ENCODE data around the gene PSTPIP1. TPM values are rescaled to one million over a fixed set of nuclear protein-coding genes. Genes with fewer than 3 reads are reported as not detected.

The PSTPIP1 gene
- total and polyA plus RNA-seq, 2 experiments from 2014 or later, result 0.80 to 3.7 TPM

GRCh38 chr15:76991048-76991447 is 3.9 kb upstream of the PSTPIP1 start:
- Histone ChIP-seq H3K27me3 (ENCODE audit: insufficient read depth) (no peaks in the 10 kb centered on the region), H3K9me2 (ENCODE audit: insufficient read depth) (no peaks in the 10 kb centered on the region), H3K4me2 (no peak overlapping the region), H3K36me3 (ENCODE audit: insufficient read depth) (no peaks in the 10 kb centered on the region), H3F3A (replicated peaks; ENCODE audit: low read depth) (no peaks in the 10 kb centered on the region), H3K4me1 (ENCODE audit: insufficient read depth) (no peaks in the 10 kb centered on the region), H2AFZ (no peak overlapping the region), H3K27ac (ENCODE audit: low read depth) (no peak overlapping the region), H3K4me3 (no peak overlapping the region), H3K79me2 (replicated peaks; ENCODE audit: insufficient read depth) (no peaks in the 10 kb centered on the region), H4K20me1 (replicated peaks; ENCODE audit: insufficient read depth) (no peaks in the 10 kb centered on the region)
- ATAC-seq (no peak), DNase-seq (ENCODE audit: low spot score) (no peak)
- H3K36me3 Mint-ChIP-seq (ENCODE audit: low read depth), result no peaks in the 10 kb centered on the region
- no peak overlapping the region for H3K4me3 Mint-ChIP-seq
- no peaks in the 10 kb centered on the region for H3K9me3 Mint-ChIP-seq
- H3K27ac Mint-ChIP-seq, result no peak overlapping the region
- no peak for TF ChIP-seq POLR2AphosphoS5 (IDR thresholded peaks at IDR 0.05; ENCODE audit: low read depth)
- no peak for TF ChIP-seq EZH2phosphoT487 (IDR thresholded peaks at IDR 0.05; ENCODE audit: unreplicated experiment)
- TF ChIP-seq EZH2 (IDR thresholded peaks at IDR 0.05; ENCODE audit: low read depth, unreplicated experiment), result no peak
- TF ChIP-seq NANOG (IDR thresholded peaks at IDR 0.05; ENCODE audit: borderline replicate concordance), result no peak
- TF ChIP-seq ZNF114 (CRISPR knock-in tag; IDR thresholded peaks at IDR 0.05), result no peak
- no peak for TF ChIP-seq CREB1 (CRISPR knock-in tag; IDR thresholded peaks at IDR 0.05; ENCODE audit: low read depth)
- TF ChIP-seq STAT1 (IDR thresholded peaks at IDR 0.05; ENCODE audit: unreplicated experiment), result no peak
- TF ChIP-seq, protein P1, sequence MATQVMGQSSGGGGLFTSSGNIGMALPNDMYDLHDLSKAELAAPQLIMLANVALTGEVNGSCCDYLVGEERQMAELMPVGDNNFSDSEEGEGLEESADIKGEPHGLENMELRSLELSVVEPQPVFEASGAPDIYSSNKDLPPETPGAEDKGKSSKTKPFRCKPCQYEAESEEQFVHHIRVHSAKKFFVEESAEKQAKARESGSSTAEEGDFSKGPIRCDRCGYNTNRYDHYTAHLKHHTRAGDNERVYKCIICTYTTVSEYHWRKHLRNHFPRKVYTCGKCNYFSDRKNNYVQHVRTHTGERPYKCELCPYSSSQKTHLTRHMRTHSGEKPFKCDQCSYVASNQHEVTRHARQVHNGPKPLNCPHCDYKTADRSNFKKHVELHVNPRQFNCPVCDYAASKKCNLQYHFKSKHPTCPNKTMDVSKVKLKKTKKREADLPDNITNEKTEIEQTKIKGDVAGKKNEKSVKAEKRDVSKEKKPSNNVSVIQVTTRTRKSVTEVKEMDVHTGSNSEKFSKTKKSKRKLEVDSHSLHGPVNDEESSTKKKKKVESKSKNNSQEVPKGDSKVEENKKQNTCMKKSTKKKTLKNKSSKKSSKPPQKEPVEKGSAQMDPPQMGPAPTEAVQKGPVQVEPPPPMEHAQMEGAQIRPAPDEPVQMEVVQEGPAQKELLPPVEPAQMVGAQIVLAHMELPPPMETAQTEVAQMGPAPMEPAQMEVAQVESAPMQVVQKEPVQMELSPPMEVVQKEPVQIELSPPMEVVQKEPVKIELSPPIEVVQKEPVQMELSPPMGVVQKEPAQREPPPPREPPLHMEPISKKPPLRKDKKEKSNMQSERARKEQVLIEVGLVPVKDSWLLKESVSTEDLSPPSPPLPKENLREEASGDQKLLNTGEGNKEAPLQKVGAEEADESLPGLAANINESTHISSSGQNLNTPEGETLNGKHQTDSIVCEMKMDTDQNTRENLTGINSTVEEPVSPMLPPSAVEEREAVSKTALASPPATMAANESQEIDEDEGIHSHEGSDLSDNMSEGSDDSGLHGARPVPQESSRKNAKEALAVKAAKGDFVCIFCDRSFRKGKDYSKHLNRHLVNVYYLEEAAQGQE (IDR thresholded peaks at IDR 0.05; ENCODE audit: unreplicated experiment), result no peak
- TF ChIP-seq ETS1 (IDR thresholded peaks at IDR 0.05), result no peak
- TF ChIP-seq JUNB (IDR thresholded peaks at IDR 0.05; ENCODE audit: unreplicated experiment), result no peak
- no peak for TF ChIP-seq ZNF331 (CRISPR knock-in tag; IDR thresholded peaks at IDR 0.05; ENCODE audit: low read depth)
- TF ChIP-seq, protein P2, sequence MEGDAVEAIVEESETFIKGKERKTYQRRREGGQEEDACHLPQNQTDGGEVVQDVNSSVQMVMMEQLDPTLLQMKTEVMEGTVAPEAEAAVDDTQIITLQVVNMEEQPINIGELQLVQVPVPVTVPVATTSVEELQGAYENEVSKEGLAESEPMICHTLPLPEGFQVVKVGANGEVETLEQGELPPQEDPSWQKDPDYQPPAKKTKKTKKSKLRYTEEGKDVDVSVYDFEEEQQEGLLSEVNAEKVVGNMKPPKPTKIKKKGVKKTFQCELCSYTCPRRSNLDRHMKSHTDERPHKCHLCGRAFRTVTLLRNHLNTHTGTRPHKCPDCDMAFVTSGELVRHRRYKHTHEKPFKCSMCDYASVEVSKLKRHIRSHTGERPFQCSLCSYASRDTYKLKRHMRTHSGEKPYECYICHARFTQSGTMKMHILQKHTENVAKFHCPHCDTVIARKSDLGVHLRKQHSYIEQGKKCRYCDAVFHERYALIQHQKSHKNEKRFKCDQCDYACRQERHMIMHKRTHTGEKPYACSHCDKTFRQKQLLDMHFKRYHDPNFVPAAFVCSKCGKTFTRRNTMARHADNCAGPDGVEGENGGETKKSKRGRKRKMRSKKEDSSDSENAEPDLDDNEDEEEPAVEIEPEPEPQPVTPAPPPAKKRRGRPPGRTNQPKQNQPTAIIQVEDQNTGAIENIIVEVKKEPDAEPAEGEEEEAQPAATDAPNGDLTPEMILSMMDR (conservative IDR thresholded peaks at IDR 0.05; ENCODE audit: low read depth in 2 of 2), result no peak
- TF ChIP-seq, protein P3, sequence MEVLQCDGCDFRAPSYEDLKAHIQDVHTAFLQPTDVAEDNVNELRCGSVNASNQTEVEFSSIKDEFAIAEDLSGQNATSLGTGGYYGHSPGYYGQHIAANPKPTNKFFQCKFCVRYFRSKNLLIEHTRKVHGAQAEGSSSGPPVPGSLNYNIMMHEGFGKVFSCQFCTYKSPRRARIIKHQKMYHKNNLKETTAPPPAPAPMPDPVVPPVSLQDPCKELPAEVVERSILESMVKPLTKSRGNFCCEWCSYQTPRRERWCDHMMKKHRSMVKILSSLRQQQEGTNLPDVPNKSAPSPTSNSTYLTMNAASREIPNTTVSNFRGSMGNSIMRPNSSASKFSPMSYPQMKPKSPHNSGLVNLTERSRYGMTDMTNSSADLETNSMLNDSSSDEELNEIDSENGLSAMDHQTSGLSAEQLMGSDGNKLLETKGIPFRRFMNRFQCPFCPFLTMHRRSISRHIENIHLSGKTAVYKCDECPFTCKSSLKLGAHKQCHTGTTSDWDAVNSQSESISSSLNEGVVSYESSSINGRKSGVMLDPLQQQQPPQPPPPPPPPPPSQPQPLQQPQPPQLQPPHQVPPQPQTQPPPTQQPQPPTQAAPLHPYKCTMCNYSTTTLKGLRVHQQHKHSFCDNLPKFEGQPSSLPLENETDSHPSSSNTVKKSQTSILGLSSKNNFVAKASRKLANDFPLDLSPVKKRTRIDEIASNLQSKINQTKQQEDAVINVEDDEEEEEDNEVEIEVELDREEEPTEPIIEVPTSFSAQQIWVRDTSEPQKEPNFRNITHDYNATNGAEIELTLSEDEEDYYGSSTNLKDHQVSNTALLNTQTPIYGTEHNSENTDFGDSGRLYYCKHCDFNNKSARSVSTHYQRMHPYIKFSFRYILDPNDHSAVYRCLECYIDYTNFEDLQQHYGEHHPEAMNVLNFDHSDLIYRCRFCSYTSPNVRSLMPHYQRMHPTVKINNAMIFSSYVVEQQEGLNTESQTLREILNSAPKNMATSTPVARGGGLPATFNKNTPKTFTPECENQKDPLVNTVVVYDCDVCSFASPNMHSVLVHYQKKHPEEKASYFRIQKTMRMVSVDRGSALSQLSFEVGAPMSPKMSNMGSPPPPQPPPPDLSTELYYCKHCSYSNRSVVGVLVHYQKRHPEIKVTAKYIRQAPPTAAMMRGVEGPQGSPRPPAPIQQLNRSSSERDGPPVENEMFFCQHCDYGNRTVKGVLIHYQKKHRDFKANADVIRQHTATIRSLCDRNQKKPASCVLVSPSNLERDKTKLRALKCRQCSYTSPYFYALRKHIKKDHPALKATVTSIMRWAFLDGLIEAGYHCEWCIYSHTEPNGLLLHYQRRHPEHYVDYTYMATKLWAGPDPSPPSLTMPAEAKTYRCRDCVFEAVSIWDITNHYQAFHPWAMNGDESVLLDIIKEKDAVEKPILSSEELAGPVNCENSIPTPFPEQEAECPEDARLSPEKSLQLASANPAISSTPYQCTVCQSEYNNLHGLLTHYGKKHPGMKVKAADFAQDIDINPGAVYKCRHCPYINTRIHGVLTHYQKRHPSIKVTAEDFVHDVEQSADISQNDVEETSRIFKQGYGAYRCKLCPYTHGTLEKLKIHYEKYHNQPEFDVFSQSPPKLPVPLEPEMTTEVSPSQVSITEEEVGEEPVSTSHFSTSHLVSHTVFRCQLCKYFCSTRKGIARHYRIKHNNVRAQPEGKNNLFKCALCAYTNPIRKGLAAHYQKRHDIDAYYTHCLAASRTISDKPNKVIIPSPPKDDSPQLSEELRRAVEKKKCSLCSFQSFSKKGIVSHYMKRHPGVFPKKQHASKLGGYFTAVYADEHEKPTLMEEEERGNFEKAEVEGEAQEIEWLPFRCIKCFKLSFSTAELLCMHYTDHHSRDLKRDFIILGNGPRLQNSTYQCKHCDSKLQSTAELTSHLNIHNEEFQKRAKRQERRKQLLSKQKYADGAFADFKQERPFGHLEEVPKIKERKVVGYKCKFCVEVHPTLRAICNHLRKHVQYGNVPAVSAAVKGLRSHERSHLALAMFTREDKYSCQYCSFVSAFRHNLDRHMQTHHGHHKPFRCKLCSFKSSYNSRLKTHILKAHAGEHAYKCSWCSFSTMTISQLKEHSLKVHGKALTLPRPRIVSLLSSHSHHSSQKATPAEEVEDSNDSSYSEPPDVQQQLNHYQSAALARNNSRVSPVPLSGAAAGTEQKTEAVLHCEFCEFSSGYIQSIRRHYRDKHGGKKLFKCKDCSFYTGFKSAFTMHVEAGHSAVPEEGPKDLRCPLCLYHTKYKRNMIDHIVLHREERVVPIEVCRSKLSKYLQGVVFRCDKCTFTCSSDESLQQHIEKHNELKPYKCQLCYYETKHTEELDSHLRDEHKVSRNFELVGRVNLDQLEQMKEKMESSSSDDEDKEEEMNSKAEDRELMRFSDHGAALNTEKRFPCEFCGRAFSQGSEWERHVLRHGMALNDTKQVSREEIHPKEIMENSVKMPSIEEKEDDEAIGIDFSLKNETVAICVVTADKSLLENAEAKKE (CRISPR knock-in tag; IDR thresholded peaks at IDR 0.05), result no peak
- H3K4me1 Mint-ChIP-seq, result peaks cover 8% of the 10 kb centered on the region
- peaks cover 2% of the 10 kb centered on the region for H3K27me3 Mint-ChIP-seq (ENCODE audit: insufficient read depth, low read depth, poor library complexity)
